Loucy (cell line): Measurements from ENCODE around the gene CST9L.

Experiments
- H2AFZ ChIP-seq: fragments of 200-600 bp; sonication (generic); 2 replicates; pipeline ENCODE4 v1.6.0; 2016; ENCODE audit warnings: antibody characterized with exemption, mild to moderate bottlenecking, low read length, moderate library complexity
- H3F3A ChIP-seq: fragments of 200-600 bp; 2 replicates; pipeline ENCODE4 v1.6.0; 2016; ENCODE audit warnings: antibody characterized with exemption, low read depth, mild to moderate bottlenecking
- H3K27me3 ChIP-seq: fragments of 200-600 bp; sonication (generic); 2 replicates; pipeline ENCODE4 v1.6.1; 2014; ENCODE audit warnings: low read length, mild to moderate bottlenecking; ENCODE audit not compliant: insufficient read depth, poor library complexity, severe bottlenecking
- H3K36me3 ChIP-seq: fragments of 200-600 bp; sonication (generic); 2 replicates; pipeline ENCODE4 v1.6.1; 2016; ENCODE audit warnings: low read length; ENCODE audit not compliant: insufficient read depth
- H3K4me1 ChIP-seq: fragments of 200-600 bp; sonication (generic); 2 replicates; pipeline ENCODE4 v1.5.1; 2014; ENCODE audit warnings: low read length, mild to moderate bottlenecking; ENCODE audit not compliant: insufficient read depth, poor library complexity, severe bottlenecking
- H3K4me2 ChIP-seq: fragments of 200-600 bp; sonication (generic); 2 replicates; pipeline ENCODE4 v1.6.0; 2014; ENCODE audit warnings: antibody characterized with exemption, low read length, low read depth, mild to moderate bottlenecking; ENCODE audit not compliant: poor library complexity, severe bottlenecking
- H3K4me3 ChIP-seq: fragments of 200-600 bp; sonication (generic); 2 replicates; pipeline ENCODE4 v1.5.1; 2014; ENCODE audit warnings: low read length, mild to moderate bottlenecking, mixed read lengths; ENCODE audit not compliant: poor library complexity, severe bottlenecking
- H3K79me2 ChIP-seq: fragments of 200-600 bp; sonication (generic); 2 replicates; pipeline ENCODE4 v1.6.1; 2014; ENCODE audit warnings: low read length; ENCODE audit not compliant: insufficient read depth
- H3K9ac ChIP-seq: fragments of 200-600 bp; sonication (generic); 2 replicates; pipeline ENCODE4 v1.6.0; 2014; ENCODE audit warnings: mild to moderate bottlenecking, low read depth, low read length, moderate library complexity; ENCODE audit not compliant: poor library complexity, severe bottlenecking
- H3K9me2 ChIP-seq: fragments of 200-600 bp; sonication (generic); replicated peaks from 2 replicates; pipeline ENCODE4 v1.6.1; 2016; ENCODE audit warnings: low read depth, low read length, mixed read lengths
- H3K9me3 ChIP-seq: fragments of 200-600 bp; sonication (generic); 2 replicates; pipeline ENCODE4 v1.6.1; 2014; ENCODE audit warnings: mild to moderate bottlenecking, antibody characterized with exemption, low read length, low read depth; ENCODE audit not compliant: insufficient read depth
- H4K20me1 ChIP-seq: fragments of 200-600 bp; sonication (generic); 2 replicates; pipeline ENCODE4 v1.6.0; 2014; ENCODE audit warnings: antibody characterized with exemption, low read length, mild to moderate bottlenecking; ENCODE audit not compliant: insufficient read depth, poor library complexity, severe bottlenecking
- EZH2phosphoT487 ChIP-seq: fragments of 200-600 bp; IDR thresholded peaks from 2 replicates; pipeline ENCODE4 v1.6.1; 2018; ENCODE audit warnings: antibody characterized with exemption, mild to moderate bottlenecking, moderate library complexity, borderline replicate concordance
- TF ChIP-seq, protein P1 (sequence below): fragments of 200-600 bp; sonication (generic); conservative IDR thresholded peaks from 2 replicates; pipeline ENCODE4 v1.5.1; 2014; ENCODE audit warnings: mild to moderate bottlenecking, antibody characterized with exemption, low read length

The CST9L gene

DNA sequence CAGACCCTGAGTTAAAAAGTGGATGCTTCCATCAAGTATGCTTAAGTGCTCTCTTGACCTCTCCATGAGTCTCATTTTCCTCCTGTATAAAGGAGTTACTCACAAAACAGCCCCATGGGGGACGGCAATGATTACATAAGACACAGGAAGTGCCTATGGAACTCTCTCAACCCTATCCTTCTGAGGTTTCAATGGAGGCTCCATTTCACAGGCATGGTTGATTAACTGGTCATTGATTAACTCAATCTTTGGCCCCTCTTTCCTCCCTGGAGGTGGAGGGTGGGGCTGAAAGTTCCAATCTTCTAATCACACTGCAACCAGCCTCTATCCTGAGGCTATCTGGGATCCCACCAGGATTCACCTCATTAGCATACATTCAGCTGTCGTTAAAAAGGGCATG, 48.1 kb downstream of the CST9L start:
- Histone ChIP-seq H3K36me3 (no peaks in the 10 kb centered on the region), H3K9ac (no peak overlapping the region)

DNA sequence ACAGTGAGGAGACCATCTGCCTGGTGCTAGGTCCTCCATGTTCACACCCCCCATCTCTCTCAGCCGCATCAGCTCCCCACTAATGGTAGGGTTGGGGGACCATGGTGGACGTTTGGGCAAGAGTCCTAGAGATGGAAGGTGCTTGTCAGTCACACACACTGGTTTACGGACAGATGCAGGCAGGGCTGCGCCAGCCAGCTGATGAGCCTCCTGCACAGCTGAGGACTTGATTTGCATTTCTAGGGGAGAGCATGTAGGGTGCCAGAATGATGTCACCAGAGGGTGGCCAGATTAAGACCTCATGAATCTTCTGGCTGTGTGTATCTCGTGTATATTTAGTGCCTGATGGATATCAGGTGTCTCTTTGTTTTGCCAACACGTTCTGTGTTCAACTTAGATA, 48.7 kb downstream of the CST9L start:
- Histone ChIP-seq H2AFZ (no peak overlapping the region), H3K36me3 (no peaks in the 10 kb centered on the region), H3K9ac (no peak overlapping the region), H3K4me1 (no peaks in the 10 kb centered on the region), H3K4me2 (no peak overlapping the region), H3K9me3 (no peaks in the 10 kb centered on the region), H3K9me2 (no peaks in the 10 kb centered on the region), H4K20me1 (no peaks in the 10 kb centered on the region), H3K79me2 (no peaks in the 10 kb centered on the region), H3K4me3 (no peak overlapping the region), H3F3A (no peaks in the 10 kb centered on the region), H3K27me3 (no peaks in the 10 kb centered on the region)
- TF ChIP-seq EZH2phosphoT487: no peak
- TF ChIP-seq, protein P1, sequence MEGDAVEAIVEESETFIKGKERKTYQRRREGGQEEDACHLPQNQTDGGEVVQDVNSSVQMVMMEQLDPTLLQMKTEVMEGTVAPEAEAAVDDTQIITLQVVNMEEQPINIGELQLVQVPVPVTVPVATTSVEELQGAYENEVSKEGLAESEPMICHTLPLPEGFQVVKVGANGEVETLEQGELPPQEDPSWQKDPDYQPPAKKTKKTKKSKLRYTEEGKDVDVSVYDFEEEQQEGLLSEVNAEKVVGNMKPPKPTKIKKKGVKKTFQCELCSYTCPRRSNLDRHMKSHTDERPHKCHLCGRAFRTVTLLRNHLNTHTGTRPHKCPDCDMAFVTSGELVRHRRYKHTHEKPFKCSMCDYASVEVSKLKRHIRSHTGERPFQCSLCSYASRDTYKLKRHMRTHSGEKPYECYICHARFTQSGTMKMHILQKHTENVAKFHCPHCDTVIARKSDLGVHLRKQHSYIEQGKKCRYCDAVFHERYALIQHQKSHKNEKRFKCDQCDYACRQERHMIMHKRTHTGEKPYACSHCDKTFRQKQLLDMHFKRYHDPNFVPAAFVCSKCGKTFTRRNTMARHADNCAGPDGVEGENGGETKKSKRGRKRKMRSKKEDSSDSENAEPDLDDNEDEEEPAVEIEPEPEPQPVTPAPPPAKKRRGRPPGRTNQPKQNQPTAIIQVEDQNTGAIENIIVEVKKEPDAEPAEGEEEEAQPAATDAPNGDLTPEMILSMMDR: no peak

More for the DNA sequence above, 48.1 kb downstream of the CST9L start:
- no peaks in the 10 kb centered on the region for H3K9me2 ChIP-seq
- H2AFZ ChIP-seq: no peak overlapping the region
- no peaks in the 10 kb centered on the region for H4K20me1 ChIP-seq
- H3K4me1 ChIP-seq: no peaks in the 10 kb centered on the region
- H3K27me3 ChIP-seq: no peaks in the 10 kb centered on the region
- H3K4me3 ChIP-seq: no peak overlapping the region
- H3F3A ChIP-seq: no peaks in the 10 kb centered on the region
- H3K4me2 ChIP-seq: no peak overlapping the region
- no peaks in the 10 kb centered on the region for H3K9me3 ChIP-seq
- no peak for TF ChIP-seq EZH2phosphoT487
- TF ChIP-seq, protein P1: no peak
- no peaks in the 10 kb centered on the region for H3K79me2 ChIP-seq

DNA sequence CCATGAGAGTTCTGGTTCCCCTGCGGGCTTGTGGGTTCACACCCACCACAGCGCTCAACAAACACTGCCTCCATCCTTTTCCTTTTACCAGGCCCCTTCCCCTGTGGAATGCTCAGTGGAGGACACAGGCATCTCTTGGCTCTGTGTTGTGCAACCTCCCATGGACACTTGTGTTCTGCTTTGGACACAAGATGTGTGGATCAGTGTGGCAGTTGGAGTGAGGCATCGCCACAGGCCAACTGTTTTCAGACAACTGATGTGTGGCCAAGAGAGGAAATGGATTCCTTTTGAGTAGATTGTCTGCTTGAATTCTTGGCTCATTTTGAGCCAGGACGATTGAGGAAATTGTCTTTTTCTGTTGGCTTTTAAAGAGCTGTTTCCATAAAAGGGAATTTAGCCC, 50.6 kb downstream of the CST9L start:
- H3K27me3 ChIP-seq: no peaks in the 10 kb centered on the region

More for the DNA sequence above, 50.6 kb downstream of the CST9L start:
- Histone ChIP-seq H2AFZ (no peak overlapping the region), H3K4me3 (no peak overlapping the region), H3K9me3 (no peaks in the 10 kb centered on the region), H3K9me2 (no peaks in the 10 kb centered on the region), H3K79me2 (no peaks in the 10 kb centered on the region), H4K20me1 (no peaks in the 10 kb centered on the region), H3F3A (no peaks in the 10 kb centered on the region), H3K36me3 (no peaks in the 10 kb centered on the region), H3K4me2 (no peak overlapping the region), H3K4me1 (no peaks in the 10 kb centered on the region), H3K9ac (no peak overlapping the region)
- no peak for TF ChIP-seq EZH2phosphoT487
- TF ChIP-seq, protein P1: no peak
